ENCODE results near the gene FGD2.

Gene FGD2

GRCh38 chr6:37005061-37005810, at the start of gene FGD2:
TSS of gene FGD2 (plus strand) at chr6:37005655. CDS start at chr6:37005818, 163 bp downstream.
- Histone ChIP-seq H3K27me3 (ENCODE audit: control insufficient read depth, insufficient read depth, low read length) (no peaks in the 10 kb centered on the region), H3K9me3 (ENCODE audit: control insufficient read depth, insufficient read depth, low read length) (no peaks in the 10 kb centered on the region), H3K36me3 (ENCODE audit: control insufficient read depth, insufficient read depth, low read length) (no peaks in the 10 kb centered on the region), H3K27ac (ENCODE audit: low read depth, low read length) (no peak within 1 kb of the TSS), H3K4me1 (ENCODE audit: control insufficient read depth, insufficient read depth, low read length) (no peaks in the 10 kb centered on the region), H3K9ac (ENCODE audit: low read depth, low read length) (no peak within 1 kb of the TSS), H3K4me3 (ENCODE audit: low read depth, low read length) (no peak within 1 kb of the TSS)

GRCh38 chr6:36955671-36956445, 49.6 kb upstream of the FGD2 start:
- H3K4me1 ChIP-seq (ENCODE audit: control insufficient read depth, insufficient read depth, low read length) = no peaks in the 10 kb centered on the region
- no peak overlapping the region for H3K4me3 ChIP-seq (ENCODE audit: low read depth, low read length)
- H3K9ac ChIP-seq (ENCODE audit: low read depth, low read length) = no peak overlapping the region
- no peaks in the 10 kb centered on the region for H3K9me3 ChIP-seq (ENCODE audit: control insufficient read depth, insufficient read depth, low read length)
- no peaks in the 10 kb centered on the region for H3K36me3 ChIP-seq (ENCODE audit: control insufficient read depth, insufficient read depth, low read length)
- H3K27me3 ChIP-seq (ENCODE audit: control insufficient read depth, insufficient read depth, low read length) = no peaks in the 10 kb centered on the region
- H3K27ac ChIP-seq (ENCODE audit: low read depth, low read length) = no peak overlapping the region

- Histone ChIP-seq H3K4me1 (ENCODE audit: control insufficient read depth, insufficient read depth, low read length) (no peaks in the 10 kb centered on the region), H3K4me3 (ENCODE audit: low read depth, low read length) (no peak overlapping the region)
These were observed 49.0 kb upstream of the FGD2 start for GRCh38 chr6:36956446-36956820.

GRCh38 chr6:36957773-36958271, 47.6 kb upstream of the FGD2 start:
- H3K4me1 ChIP-seq (ENCODE audit: control insufficient read depth, insufficient read depth, low read length) = no peaks in the 10 kb centered on the region
- no peaks in the 10 kb centered on the region for H3K27me3 ChIP-seq (ENCODE audit: control insufficient read depth, insufficient read depth, low read length)
- no peak overlapping the region for H3K27ac ChIP-seq (ENCODE audit: low read depth, low read length)
- H3K9ac ChIP-seq (ENCODE audit: low read depth, low read length) = no peak overlapping the region
- no peak overlapping the region for H3K4me3 ChIP-seq (ENCODE audit: low read depth, low read length)
- no peaks in the 10 kb centered on the region for H3K9me3 ChIP-seq (ENCODE audit: control insufficient read depth, insufficient read depth, low read length)
- H3K36me3 ChIP-seq (ENCODE audit: control insufficient read depth, insufficient read depth, low read length) = no peaks in the 10 kb centered on the region

More at GRCh38 chr6:36956446-36956820, 49.0 kb upstream of the FGD2 start:
- Histone ChIP-seq H3K9ac (ENCODE audit: low read depth, low read length) (no peak overlapping the region), H3K9me3 (ENCODE audit: control insufficient read depth, insufficient read depth, low read length) (no peaks in the 10 kb centered on the region), H3K36me3 (ENCODE audit: control insufficient read depth, insufficient read depth, low read length) (no peaks in the 10 kb centered on the region), H3K27ac (ENCODE audit: low read depth, low read length) (no peak overlapping the region), H3K27me3 (ENCODE audit: control insufficient read depth, insufficient read depth, low read length) (no peaks in the 10 kb centered on the region)

- H3K36me3 ChIP-seq (ENCODE audit: control insufficient read depth, insufficient read depth, low read length) = no peaks in the 10 kb centered on the region
- no peaks in the 10 kb centered on the region for H3K9me3 ChIP-seq (ENCODE audit: control insufficient read depth, insufficient read depth, low read length)
- H3K4me1 ChIP-seq (ENCODE audit: control insufficient read depth, insufficient read depth, low read length) = peaks cover 2% of the 10 kb centered on the region; the same call in 1 of the 2 replicates
- no peak overlapping the region for H3K4me3 ChIP-seq (ENCODE audit: low read depth, low read length)
- no peak overlapping the region for H3K9ac ChIP-seq (ENCODE audit: low read depth, low read length)
- H3K27ac ChIP-seq (ENCODE audit: low read depth, low read length) = no peak overlapping the region
- H3K27me3 ChIP-seq (ENCODE audit: control insufficient read depth, insufficient read depth, low read length) = no peaks in the 10 kb centered on the region
These were observed 46.5 kb upstream of the FGD2 start for GRCh38 chr6:36958775-36959554.

- H3K27me3 ChIP-seq (ENCODE audit: control insufficient read depth, insufficient read depth, low read length) = no peaks in the 10 kb centered on the region
- H3K9ac ChIP-seq (ENCODE audit: low read depth, low read length) = no peak overlapping the region
- no peak overlapping the region for H3K27ac ChIP-seq (ENCODE audit: low read depth, low read length)
- H3K4me1 ChIP-seq (ENCODE audit: control insufficient read depth, insufficient read depth, low read length) = peaks cover 2% of the 10 kb centered on the region; the same call in 1 of the 2 replicates
- no peaks in the 10 kb centered on the region for H3K9me3 ChIP-seq (ENCODE audit: control insufficient read depth, insufficient read depth, low read length)
- H3K36me3 ChIP-seq (ENCODE audit: control insufficient read depth, insufficient read depth, low read length) = no peaks in the 10 kb centered on the region
- no peak overlapping the region for H3K4me3 ChIP-seq (ENCODE audit: low read depth, low read length)
These were observed 45.8 kb upstream of the FGD2 start for GRCh38 chr6:36959555-36960250.

GRCh38 chr6:36961441-36962435, 43.7 kb upstream of the FGD2 start:
- Histone ChIP-seq H3K4me1 (ENCODE audit: control insufficient read depth, insufficient read depth, low read length) (peaks cover 2% of the 10 kb centered on the region; the same call in 1 of the 2 replicates), H3K27ac (ENCODE audit: low read depth, low read length) (no peak overlapping the region), H3K9ac (ENCODE audit: low read depth, low read length) (no peak overlapping the region), H3K9me3 (ENCODE audit: control insufficient read depth, insufficient read depth, low read length) (no peaks in the 10 kb centered on the region), H3K36me3 (ENCODE audit: control insufficient read depth, insufficient read depth, low read length) (no peaks in the 10 kb centered on the region), H3K4me3 (ENCODE audit: low read depth, low read length) (no peak overlapping the region), H3K27me3 (ENCODE audit: control insufficient read depth, insufficient read depth, low read length) (no peaks in the 10 kb centered on the region)

- Histone ChIP-seq H3K9me3 (ENCODE audit: control insufficient read depth, insufficient read depth, low read length) (no peaks in the 10 kb centered on the region), H3K4me3 (ENCODE audit: low read depth, low read length) (no peak overlapping the region), H3K4me1 (ENCODE audit: control insufficient read depth, insufficient read depth, low read length) (peaks cover 2% of the 10 kb centered on the region; the same call in 1 of the 2 replicates), H3K36me3 (ENCODE audit: control insufficient read depth, insufficient read depth, low read length) (peaks cover 11% of the 10 kb centered on the region), H3K27ac (ENCODE audit: low read depth, low read length) (no peak overlapping the region), H3K9ac (ENCODE audit: low read depth, low read length) (no peak overlapping the region), H3K27me3 (ENCODE audit: control insufficient read depth, insufficient read depth, low read length) (no peaks in the 10 kb centered on the region)
These were observed 42.6 kb upstream of the FGD2 start for GRCh38 chr6:36962874-36963273.

DNA sequence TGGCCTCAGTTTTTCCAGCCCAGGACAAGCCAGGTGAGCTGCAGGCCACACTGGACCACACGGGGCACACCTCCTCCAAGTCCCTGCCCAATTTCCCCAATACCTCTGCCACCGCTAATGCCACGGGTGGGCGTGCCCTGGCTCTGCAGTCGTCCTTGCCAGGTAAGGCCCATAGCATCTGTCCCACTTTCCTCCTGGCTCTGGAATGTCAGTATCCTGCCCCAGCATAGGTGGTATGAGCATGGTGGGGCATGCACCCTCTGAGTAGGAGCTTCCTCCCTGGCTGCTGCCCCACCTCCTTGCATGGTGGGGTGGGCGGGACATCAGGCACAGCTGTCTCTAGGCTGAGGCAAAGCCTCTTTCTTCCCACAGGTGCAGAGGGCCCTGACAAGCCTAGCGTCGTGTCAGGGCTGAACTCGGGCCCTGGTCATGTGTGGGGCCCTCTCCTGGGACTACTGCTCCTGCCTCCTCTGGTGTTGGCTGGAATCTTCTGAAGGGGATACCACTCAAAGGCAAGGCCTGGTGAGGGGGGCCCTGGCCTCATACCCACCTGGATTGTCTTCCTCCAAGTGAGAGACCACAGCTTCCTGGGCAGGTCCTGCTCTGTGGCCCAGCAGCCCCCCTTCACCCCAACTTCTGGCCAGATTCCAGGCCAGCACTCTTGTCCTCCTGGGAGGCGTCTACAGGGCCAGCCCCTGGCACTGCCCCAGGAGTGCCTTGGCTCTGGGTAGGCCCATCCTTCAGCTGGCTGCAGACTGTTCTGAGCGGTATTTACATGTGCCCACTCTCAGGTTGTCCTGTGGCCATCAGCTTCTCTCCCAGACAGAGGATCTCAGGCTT, 41.8 kb upstream of the FGD2 start:
- peaks cover 19% of the 10 kb centered on the region for H3K36me3 ChIP-seq (ENCODE audit: control insufficient read depth, insufficient read depth, low read length)
- H3K27ac ChIP-seq (ENCODE audit: low read depth, low read length) = no peak overlapping the region
- H3K27me3 ChIP-seq (ENCODE audit: control insufficient read depth, insufficient read depth, low read length) = no peaks in the 10 kb centered on the region
- no peak overlapping the region for H3K4me3 ChIP-seq (ENCODE audit: low read depth, low read length)
- H3K9me3 ChIP-seq (ENCODE audit: control insufficient read depth, insufficient read depth, low read length) = no peaks in the 10 kb centered on the region
- no peak overlapping the region for H3K9ac ChIP-seq (ENCODE audit: low read depth, low read length)
- H3K4me1 ChIP-seq (ENCODE audit: control insufficient read depth, insufficient read depth, low read length) = peaks cover 2% of the 10 kb centered on the region; the same call in 1 of the 2 replicates
